RWPE1 (cell line): ENCODE results near the gene CD46.

Experiments used
- CTCF ChIA-PET: fragments of 350-600 bp; sonication (Branson Sonifier 250); formaldehyde crosslinking; extraction: SDS; loops from one replicate; lab custom pipeline; 2021; lab: Yijun Ruan, JAX
- POLR2A ChIA-PET: fragments of 400-600 bp; formaldehyde crosslinking; extraction: SDS; loops from one replicate; lab custom pipeline; 2020; ENCODE audit warnings: antibody characterized with exemption; ENCODE audit not compliant: low non-redundant PET; lab: Yijun Ruan, JAX
- DNase-seq: peaks from one replicate; pipeline ENCODE4 v3.0.0; 2012; ENCODE audit warnings: low spot score
- H3K27ac ChIP-seq: fragments of 450-650 bp; 2 replicates; pipeline ENCODE4 v1.5.1; 2017
- TF ChIP-seq, protein P1 (sequence below): fragments of 450-650 bp; conservative IDR thresholded peaks from 2 replicates; pipeline ENCODE4 v1.5.1; 2017; ENCODE audit warnings: low read depth, mild to moderate bottlenecking

The CD46 gene

GRCh38 chr1:207810173-207810572 is 58.3 kb downstream of the CD46 start:
- no peak for DNase-seq
- ChIA-PET CTCF (interaction anchor here (0.7 to 2.3 kb wide), 2 partner anchors 7 to 14 kb away, joined by 3 to 8 read pairs; no protein-coding TSS in a partner anchor), POLR2A (no interaction called here)
- no peak overlapping the region; the same call in 1 of the 2 replicates for H3K27ac ChIP-seq
- TF ChIP-seq, protein P1, sequence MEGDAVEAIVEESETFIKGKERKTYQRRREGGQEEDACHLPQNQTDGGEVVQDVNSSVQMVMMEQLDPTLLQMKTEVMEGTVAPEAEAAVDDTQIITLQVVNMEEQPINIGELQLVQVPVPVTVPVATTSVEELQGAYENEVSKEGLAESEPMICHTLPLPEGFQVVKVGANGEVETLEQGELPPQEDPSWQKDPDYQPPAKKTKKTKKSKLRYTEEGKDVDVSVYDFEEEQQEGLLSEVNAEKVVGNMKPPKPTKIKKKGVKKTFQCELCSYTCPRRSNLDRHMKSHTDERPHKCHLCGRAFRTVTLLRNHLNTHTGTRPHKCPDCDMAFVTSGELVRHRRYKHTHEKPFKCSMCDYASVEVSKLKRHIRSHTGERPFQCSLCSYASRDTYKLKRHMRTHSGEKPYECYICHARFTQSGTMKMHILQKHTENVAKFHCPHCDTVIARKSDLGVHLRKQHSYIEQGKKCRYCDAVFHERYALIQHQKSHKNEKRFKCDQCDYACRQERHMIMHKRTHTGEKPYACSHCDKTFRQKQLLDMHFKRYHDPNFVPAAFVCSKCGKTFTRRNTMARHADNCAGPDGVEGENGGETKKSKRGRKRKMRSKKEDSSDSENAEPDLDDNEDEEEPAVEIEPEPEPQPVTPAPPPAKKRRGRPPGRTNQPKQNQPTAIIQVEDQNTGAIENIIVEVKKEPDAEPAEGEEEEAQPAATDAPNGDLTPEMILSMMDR = no peak

DNA sequence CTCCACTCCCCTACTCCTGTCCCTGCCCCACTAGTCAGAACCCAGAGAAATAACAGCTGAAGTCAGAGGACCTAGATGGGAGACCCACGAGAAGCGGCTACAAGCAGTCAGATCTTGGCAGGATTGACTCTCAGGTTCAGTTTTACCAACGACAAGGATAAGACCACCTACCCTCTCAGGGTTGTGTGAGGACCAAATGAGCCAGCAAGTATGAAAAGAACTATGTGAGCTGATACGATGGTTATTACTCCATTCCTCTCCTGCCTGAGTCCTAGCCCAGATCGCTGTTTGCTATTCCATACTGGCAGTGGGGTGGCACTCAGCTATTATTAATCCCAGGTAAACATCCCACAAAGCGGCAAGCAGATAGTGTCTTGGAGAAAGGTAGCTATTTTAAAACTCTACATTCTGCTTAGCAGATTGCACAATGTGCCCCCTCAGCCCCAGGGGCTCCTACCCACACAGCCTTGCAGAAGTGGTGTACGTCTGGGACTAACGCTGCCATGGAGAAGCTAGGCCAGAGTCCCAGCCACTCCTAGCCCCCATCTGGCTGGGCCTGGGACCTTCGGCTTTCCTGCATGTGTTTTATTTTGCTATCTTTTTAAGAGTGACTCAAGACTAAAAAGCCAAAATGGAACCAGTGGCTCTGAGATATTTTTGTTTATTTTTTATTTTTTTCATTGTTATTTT is 58.9 kb downstream of the CD46 start:
- CTCF ChIA-PET = interaction anchor here (0.7 to 2.3 kb wide), 4 partner anchors 8 to 13 kb away, joined by 3 to 8 read pairs (median 4); no protein-coding TSS in a partner anchor
- peak overlapping the region; percentile 16; the same call in 1 of the 2 replicates for H3K27ac ChIP-seq
- POLR2A ChIA-PET = no interaction called here
- no peak for DNase-seq
- TF ChIP-seq, protein P1 = no peak

DNA sequence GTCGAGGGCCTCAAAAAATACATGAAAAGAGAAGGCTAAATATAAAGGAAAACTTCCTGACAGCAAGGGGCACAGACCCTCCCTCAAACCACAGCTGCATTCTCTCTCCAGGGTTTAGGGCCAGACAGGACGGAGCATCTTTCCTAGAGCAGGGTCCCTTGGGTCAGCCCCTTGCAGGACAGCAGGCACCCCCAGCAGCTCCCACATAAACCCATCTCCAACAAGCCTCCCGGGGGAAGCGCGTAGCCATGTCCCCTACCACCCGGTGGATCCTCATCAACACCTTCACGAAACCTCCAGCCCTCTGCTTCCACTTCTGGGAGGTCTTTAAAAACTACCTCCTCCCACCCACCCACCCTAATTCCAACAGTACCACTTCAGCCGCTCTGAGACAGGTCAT is 59.5 kb downstream of the CD46 start:
- TF ChIP-seq, protein P1 = no peak
- CTCF ChIA-PET = interaction anchor here (0.7 to 2.3 kb wide), 3 partner anchors 12 to 14 kb away, joined by 3 to 8 read pairs (median 6); no protein-coding TSS in a partner anchor
- DNase-seq = no peak
- POLR2A ChIA-PET = no interaction called here
- peak overlapping the region; percentile 16 for H3K27ac ChIP-seq

DNA sequence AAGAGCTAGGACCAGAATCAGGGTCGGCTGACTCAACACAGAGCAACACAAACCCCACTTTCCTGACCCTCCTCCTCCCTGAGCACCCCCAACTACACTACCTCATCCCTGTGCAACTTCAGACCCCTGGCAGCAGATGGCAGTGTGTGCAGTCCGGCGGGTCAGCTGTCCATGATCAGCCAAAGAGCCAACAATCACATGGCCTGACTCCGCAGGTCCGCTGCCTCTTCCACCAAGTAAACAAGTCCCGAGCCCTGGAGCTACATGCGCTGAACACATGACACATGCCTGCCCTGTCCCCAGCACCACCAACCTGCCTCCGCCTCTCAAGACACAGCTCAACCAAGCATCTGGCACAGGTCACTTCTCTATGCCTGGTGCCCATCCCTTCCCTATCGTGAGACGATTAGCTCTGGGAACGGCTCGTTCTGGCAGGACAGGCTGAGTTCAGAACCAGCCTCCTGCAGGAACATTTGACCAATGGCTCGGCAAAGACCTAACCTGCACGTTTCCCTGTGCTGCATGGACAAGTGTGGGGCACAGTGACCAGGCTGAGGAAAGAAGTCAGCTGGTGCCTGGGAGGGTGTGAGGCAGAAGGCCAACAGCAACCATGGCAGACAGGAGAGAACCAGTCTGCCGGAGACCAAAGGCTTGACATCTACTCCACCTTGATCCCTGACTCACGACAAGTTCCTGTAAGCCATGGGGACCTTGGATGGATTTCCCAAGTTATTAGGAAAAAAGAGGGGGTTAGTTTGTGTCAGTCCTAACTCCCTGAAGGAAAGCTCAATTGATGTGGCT is 60.3 kb downstream of the CD46 start:
- ChIA-PET POLR2A (no interaction called here), CTCF (interaction anchor here (1.1 to 2.3 kb wide), 2 partner anchors 12 to 15 kb away, joined by 6 to 8 read pairs; no protein-coding TSS in a partner anchor)
- DNase-seq = no peak
- peak overlapping the region; percentile 20 for H3K27ac ChIP-seq
- TF ChIP-seq, protein P1 = no peak

DNA sequence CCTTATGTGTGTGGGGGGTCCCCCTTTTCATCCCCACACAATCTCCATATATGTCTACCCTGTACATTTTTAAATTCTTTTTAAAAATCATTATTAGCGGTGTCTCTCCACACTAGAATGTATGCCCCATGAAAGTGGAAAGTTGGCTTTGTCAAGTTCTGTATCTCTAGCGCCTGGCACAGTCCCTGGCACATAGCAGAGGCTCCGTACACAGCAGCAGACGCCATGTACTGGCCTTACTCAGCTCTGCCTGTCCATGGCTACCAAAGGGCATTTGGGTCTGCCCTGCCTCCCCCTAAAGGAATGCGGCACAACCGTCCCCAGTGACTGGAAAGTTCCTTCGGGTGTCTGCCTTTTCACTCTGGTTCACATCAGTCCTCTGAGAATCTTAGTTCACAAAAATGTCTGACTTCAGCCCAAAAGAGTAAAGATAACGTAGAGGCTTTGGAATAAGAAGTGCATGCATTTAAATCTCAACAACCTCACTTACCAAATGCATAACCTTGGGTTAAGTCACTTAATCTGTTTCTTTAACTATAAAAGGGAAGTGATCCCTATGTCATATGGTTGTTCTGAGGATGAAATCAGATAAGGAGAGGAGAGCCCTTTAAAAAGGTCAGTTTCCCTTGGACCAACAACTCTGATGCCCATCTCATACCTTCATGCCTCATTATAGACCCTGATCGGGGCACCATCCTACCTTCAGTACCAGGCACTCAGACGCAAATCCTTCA is 61.1 kb downstream of the CD46 start:
- TF ChIP-seq, protein P1 = no peak
- H3K27ac ChIP-seq = no peak overlapping the region
- DNase-seq = no peak
- CTCF ChIA-PET = no interaction called here
- POLR2A ChIA-PET = no interaction called here

DNA sequence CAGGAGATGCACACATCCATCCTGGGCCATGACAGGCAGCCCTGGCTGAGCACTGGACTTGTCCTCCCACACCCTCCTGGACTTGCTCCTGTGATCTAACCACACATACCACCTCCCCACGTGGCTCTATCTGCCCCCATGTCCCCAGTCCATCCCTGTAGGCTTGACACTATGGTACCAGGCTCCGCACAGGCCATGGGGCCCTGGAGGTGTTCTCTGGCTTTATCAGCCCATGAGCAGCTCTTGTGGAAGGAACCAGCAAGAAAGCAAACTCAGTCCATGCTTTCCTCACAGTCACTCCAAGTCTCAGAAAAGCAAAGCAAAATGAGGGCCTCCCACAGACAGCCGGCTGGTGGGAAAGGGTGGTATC is 61.6 kb downstream of the CD46 start:
- ChIA-PET CTCF (interaction anchor here (0.5 kb wide), 1 partner anchor 68 kb away, joined by 6 read pairs; no protein-coding TSS in a partner anchor), POLR2A (no interaction called here)
- DNase-seq = no peak
- no peak overlapping the region for H3K27ac ChIP-seq
- TF ChIP-seq, protein P1 = no peak
